ENCODE data around the gene PDAP1. TPM values are rescaled to one million over a fixed set of nuclear protein-coding genes. Genes with fewer than 3 reads are reported as not detected.

Gene PDAP1
- total RNA-seq, 1 donor from 2014 or later = 14.3 TPM

Other genes with a start within 250 kb of the PDAP1 start
- not detected for gene KPNA7, start 200.5 kb downstream of the PDAP1 start, total RNA-seq
- gene MYH16, start 135.8 kb downstream of the PDAP1 start, total RNA-seq = not detected
- 56.2 TPM for gene ARPC1A, start 82.7 kb downstream of the PDAP1 start, total RNA-seq
- 42.1 TPM for gene ARPC1B, start 33.9 kb downstream of the PDAP1 start, total RNA-seq
- gene BUD31, start 372 bp upstream of the PDAP1 start, total RNA-seq = 55.2 TPM
- 3.8 TPM for gene PTCD1, start 30.2 kb upstream of the PDAP1 start, total RNA-seq
- gene CPSF4, start 30.3 kb upstream of the PDAP1 start, total RNA-seq = 18.1 TPM
- 191 TPM for gene ATP5MF, start 57.6 kb upstream of the PDAP1 start, total RNA-seq
- gene ZNF789, start 64.3 kb upstream of the PDAP1 start, total RNA-seq = 13.3 TPM
- 31.8 TPM for gene ZNF394, start 91.7 kb upstream of the PDAP1 start, total RNA-seq
- 6.2 TPM for gene ZKSCAN5, start 96.1 kb upstream of the PDAP1 start, total RNA-seq
- gene FAM200A, start 143.5 kb upstream of the PDAP1 start, total RNA-seq = 6.8 TPM
- gene ZNF655, start 150.0 kb upstream of the PDAP1 start, total RNA-seq = 77.3 TPM
- 0.89 TPM for gene TMEM225B, start 189.7 kb upstream of the PDAP1 start, total RNA-seq
- 11.8 TPM for gene ZSCAN25, start 208.3 kb upstream of the PDAP1 start, total RNA-seq